GM23338 (cell line): ENCODE data around the gene UBE2E2. TPM values are rescaled to one million over a fixed set of nuclear protein-coding genes. Genes with fewer than 3 reads are reported as not detected.

ENCODE experiments used
- ETS1 ChIP-seq: IDR thresholded peaks from 2 replicates; pipeline ENCODE4 v1.6.1; 2016; ENCODE audit warnings: antibody characterized with exemption
- EZH2phosphoT487 ChIP-seq: fragments of 200-600 bp; sonication (generic); IDR thresholded peaks from one replicate; pipeline ENCODE4 v1.8.1; 2018; ENCODE audit warnings: antibody characterized with exemption; ENCODE audit not compliant: unreplicated experiment
- REST ChIP-seq: IDR thresholded peaks from one replicate; pipeline ENCODE4 v1.6.1; 2018; ENCODE audit warnings: antibody characterized with exemption; ENCODE audit not compliant: unreplicated experiment
- ZNF114 ChIP-seq: fragments of 250-450 bp; sonication (Bioruptor Pico); IDR thresholded peaks from 2 replicates; pipeline ENCODE4 v1.5.0; 2020; ENCODE audit warnings: mild to moderate bottlenecking, moderate library complexity
- polyA plus RNA-seq: library from polyadenylated mRNA; unstranded; fragments of >200 nt; fragmentation: Nextera tagmentation; extraction: Ambion mirVana; gene quantifications from 2 replicates; pipeline ENCODE4 v1.2.1, GENCODE V29; 2016
- total RNA-seq: library from RNA; depleted of rRNA; stranded (reverse); fragments of >200 nt; shearing (Covaris generic); gene quantifications from 2 replicates; pipeline ENCODE4 v1.2.3, GENCODE V29; 2014
- TF ChIP-seq, protein P1 (sequence below): fragments of 250-450 bp; sonication (Bioruptor Pico); IDR thresholded peaks from 2 replicates; pipeline ENCODE4 v1.5.0; 2020; ENCODE audit warnings: mild to moderate bottlenecking, moderate library complexity

The UBE2E2 gene
- total and polyA plus RNA-seq, 2 experiments from 2014 or later = 86.9 to 169 TPM

DNA sequence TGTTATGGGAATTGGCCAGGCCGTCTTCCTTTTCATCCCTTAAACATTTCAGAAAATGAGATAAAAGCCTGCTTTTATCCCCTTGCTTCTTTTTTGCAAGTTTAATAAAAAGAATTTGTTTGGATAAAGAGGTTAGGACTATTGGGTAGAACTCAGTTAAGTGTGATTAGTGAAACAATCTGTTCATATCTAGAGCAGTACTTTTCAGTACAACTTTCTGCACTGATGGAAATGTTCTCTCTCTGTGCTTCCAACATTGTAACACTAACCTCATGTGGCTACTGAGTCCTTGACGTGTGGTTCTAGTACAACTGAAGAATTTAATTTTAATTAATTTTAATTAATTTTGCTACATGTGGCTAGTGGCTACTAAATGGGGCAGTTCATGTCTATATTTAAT is 246.9 kb downstream of the UBE2E2 start (continued):
- TF ChIP-seq, protein P1, sequence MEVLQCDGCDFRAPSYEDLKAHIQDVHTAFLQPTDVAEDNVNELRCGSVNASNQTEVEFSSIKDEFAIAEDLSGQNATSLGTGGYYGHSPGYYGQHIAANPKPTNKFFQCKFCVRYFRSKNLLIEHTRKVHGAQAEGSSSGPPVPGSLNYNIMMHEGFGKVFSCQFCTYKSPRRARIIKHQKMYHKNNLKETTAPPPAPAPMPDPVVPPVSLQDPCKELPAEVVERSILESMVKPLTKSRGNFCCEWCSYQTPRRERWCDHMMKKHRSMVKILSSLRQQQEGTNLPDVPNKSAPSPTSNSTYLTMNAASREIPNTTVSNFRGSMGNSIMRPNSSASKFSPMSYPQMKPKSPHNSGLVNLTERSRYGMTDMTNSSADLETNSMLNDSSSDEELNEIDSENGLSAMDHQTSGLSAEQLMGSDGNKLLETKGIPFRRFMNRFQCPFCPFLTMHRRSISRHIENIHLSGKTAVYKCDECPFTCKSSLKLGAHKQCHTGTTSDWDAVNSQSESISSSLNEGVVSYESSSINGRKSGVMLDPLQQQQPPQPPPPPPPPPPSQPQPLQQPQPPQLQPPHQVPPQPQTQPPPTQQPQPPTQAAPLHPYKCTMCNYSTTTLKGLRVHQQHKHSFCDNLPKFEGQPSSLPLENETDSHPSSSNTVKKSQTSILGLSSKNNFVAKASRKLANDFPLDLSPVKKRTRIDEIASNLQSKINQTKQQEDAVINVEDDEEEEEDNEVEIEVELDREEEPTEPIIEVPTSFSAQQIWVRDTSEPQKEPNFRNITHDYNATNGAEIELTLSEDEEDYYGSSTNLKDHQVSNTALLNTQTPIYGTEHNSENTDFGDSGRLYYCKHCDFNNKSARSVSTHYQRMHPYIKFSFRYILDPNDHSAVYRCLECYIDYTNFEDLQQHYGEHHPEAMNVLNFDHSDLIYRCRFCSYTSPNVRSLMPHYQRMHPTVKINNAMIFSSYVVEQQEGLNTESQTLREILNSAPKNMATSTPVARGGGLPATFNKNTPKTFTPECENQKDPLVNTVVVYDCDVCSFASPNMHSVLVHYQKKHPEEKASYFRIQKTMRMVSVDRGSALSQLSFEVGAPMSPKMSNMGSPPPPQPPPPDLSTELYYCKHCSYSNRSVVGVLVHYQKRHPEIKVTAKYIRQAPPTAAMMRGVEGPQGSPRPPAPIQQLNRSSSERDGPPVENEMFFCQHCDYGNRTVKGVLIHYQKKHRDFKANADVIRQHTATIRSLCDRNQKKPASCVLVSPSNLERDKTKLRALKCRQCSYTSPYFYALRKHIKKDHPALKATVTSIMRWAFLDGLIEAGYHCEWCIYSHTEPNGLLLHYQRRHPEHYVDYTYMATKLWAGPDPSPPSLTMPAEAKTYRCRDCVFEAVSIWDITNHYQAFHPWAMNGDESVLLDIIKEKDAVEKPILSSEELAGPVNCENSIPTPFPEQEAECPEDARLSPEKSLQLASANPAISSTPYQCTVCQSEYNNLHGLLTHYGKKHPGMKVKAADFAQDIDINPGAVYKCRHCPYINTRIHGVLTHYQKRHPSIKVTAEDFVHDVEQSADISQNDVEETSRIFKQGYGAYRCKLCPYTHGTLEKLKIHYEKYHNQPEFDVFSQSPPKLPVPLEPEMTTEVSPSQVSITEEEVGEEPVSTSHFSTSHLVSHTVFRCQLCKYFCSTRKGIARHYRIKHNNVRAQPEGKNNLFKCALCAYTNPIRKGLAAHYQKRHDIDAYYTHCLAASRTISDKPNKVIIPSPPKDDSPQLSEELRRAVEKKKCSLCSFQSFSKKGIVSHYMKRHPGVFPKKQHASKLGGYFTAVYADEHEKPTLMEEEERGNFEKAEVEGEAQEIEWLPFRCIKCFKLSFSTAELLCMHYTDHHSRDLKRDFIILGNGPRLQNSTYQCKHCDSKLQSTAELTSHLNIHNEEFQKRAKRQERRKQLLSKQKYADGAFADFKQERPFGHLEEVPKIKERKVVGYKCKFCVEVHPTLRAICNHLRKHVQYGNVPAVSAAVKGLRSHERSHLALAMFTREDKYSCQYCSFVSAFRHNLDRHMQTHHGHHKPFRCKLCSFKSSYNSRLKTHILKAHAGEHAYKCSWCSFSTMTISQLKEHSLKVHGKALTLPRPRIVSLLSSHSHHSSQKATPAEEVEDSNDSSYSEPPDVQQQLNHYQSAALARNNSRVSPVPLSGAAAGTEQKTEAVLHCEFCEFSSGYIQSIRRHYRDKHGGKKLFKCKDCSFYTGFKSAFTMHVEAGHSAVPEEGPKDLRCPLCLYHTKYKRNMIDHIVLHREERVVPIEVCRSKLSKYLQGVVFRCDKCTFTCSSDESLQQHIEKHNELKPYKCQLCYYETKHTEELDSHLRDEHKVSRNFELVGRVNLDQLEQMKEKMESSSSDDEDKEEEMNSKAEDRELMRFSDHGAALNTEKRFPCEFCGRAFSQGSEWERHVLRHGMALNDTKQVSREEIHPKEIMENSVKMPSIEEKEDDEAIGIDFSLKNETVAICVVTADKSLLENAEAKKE (CRISPR knock-in tag) = no peak
- no peak for TF ChIP-seq EZH2phosphoT487
- TF ChIP-seq ZNF114 (CRISPR knock-in tag) = no peak
- no peak for TF ChIP-seq ETS1
- no peak for TF ChIP-seq REST
